Measurements from ENCODE around the gene NMT1. TPM values are rescaled to one million over a fixed set of nuclear protein-coding genes. Genes with fewer than 3 reads are reported as not detected.

NMT1 gene
- total and polyA plus RNA-seq, 4 donors, result 27.0 to 83.7 (median 42.6) TPM

GRCh38 chr17:45155483-45155882 lies 94.4 kb downstream of the NMT1 start:
- no peaks in the 10 kb centered on the region for H3K9me3 ChIP-seq (ENCODE audit: control insufficient read depth in 4 of 4, low read length in 3 of 4)
- TF ChIP-seq EGR1 (IDR thresholded peaks at IDR 0.05; ENCODE audit: low read depth in 2 of 2) (no peak), FOXA1 (IDR thresholded peaks at IDR 0.05) (no peak), JUND (IDR thresholded peaks at IDR 0.05) (no peak), RXRA (IDR thresholded peaks at IDR 0.05) (no peak), NR2F2 (IDR thresholded peaks at IDR 0.05) (no peak), HNF4A (conservative IDR thresholded peaks at IDR 0.05) (no peak), MAX (IDR thresholded peaks at IDR 0.05) (no peak), YY1 (IDR thresholded peaks at IDR 0.05) (no peak), FOXA2 (IDR thresholded peaks at IDR 0.05) (no peak), GABPA (IDR thresholded peaks at IDR 0.05 in 1 of 2, conservative IDR thresholded peaks at IDR 0.05 in 1 of 2) (no peak), REST (IDR thresholded peaks at IDR 0.05) (no peak), HNF4G (IDR thresholded peaks at IDR 0.05) (no peak), SP1 (IDR thresholded peaks at IDR 0.05) (no peak), TAF1 (conservative IDR thresholded peaks at IDR 0.05) (no peak)
- TF ChIP-seq, protein P1, sequence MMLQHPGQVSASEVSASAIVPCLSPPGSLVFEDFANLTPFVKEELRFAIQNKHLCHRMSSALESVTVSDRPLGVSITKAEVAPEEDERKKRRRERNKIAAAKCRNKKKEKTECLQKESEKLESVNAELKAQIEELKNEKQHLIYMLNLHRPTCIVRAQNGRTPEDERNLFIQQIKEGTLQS (IDR thresholded peaks at IDR 0.05), result no peak
- TF ChIP-seq, protein P2, sequence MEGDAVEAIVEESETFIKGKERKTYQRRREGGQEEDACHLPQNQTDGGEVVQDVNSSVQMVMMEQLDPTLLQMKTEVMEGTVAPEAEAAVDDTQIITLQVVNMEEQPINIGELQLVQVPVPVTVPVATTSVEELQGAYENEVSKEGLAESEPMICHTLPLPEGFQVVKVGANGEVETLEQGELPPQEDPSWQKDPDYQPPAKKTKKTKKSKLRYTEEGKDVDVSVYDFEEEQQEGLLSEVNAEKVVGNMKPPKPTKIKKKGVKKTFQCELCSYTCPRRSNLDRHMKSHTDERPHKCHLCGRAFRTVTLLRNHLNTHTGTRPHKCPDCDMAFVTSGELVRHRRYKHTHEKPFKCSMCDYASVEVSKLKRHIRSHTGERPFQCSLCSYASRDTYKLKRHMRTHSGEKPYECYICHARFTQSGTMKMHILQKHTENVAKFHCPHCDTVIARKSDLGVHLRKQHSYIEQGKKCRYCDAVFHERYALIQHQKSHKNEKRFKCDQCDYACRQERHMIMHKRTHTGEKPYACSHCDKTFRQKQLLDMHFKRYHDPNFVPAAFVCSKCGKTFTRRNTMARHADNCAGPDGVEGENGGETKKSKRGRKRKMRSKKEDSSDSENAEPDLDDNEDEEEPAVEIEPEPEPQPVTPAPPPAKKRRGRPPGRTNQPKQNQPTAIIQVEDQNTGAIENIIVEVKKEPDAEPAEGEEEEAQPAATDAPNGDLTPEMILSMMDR (IDR thresholded peaks at IDR 0.05; ENCODE audit: low read depth, low read length, missing input control), result no peak
- no peak overlapping the region for H3K9ac ChIP-seq (ENCODE audit: low read depth in 1 of 2, low read length in 2 of 2)
- no peak for DNase-seq (ENCODE audit: low spot score)
- peaks cover 5 to 38% (median 35%) of the 10 kb centered on the region in 4 donors for H3K4me1 ChIP-seq (ENCODE audit: control insufficient read depth in 4 of 4, insufficient read depth in 4 of 4, low read length in 3 of 4)
- 98% methylated on average over 2 of the region's 2 CpGs for WGBS
- no peak overlapping the region for H3K27ac ChIP-seq (ENCODE audit: low read depth in 1 of 2, low read length in 2 of 2)
- H3K4me3 ChIP-seq (ENCODE audit: low read depth in 1 of 3, low read length in 3 of 3), result no peak overlapping the region
- H3K27me3 ChIP-seq (ENCODE audit: control insufficient read depth in 4 of 4, insufficient read depth in 4 of 4, low read length in 3 of 4), result no peaks in the 10 kb centered on the region
- H3K36me3 ChIP-seq (ENCODE audit: control insufficient read depth in 4 of 4, insufficient read depth in 3 of 4, low read depth in 1 of 4, low read length in 3 of 4), result peaks cover 0 to 3% (median 0%) of the 10 kb centered on the region in 4 donors

DNA sequence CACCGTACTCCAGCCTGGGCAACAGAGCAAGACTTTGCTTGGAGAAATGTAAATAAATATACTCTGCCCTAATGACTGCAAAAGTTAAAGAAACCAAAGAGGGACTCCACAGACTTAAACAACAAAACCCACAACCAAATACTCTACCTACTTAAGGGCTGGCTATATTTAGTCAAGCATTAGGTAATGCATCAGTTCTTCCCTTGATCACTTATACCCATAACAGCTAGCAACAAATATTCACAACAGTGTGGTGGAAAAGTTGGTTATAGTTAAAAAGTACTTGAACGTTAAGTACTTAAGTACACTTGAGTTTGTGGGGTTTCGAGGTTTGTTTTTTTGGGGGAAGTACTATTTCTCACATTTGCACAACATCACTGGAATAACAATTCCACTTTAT lies 95.1 kb downstream of the NMT1 start:
- H3K9ac ChIP-seq (ENCODE audit: low read depth in 1 of 2, low read length in 2 of 2), result no peak overlapping the region
- no peak overlapping the region for H3K27ac ChIP-seq (ENCODE audit: low read depth in 1 of 2, low read length in 2 of 2)
- WGBS, result 93% methylated on average over 3 of the region's 3 CpGs
- no peaks in the 10 kb centered on the region for H3K27me3 ChIP-seq (ENCODE audit: control insufficient read depth in 4 of 4, insufficient read depth in 4 of 4, low read length in 3 of 4)
- DNase-seq (ENCODE audit: low spot score), result no peak
- H3K4me3 ChIP-seq (ENCODE audit: low read depth in 1 of 3, low read length in 3 of 3), result no peak overlapping the region
- H3K36me3 ChIP-seq (ENCODE audit: control insufficient read depth in 4 of 4, insufficient read depth in 3 of 4, low read depth in 1 of 4, low read length in 3 of 4), result peaks cover 0 to 3% (median 0%) of the 10 kb centered on the region in 4 donors
- peaks cover 5 to 31% (median 29%) of the 10 kb centered on the region in 4 donors for H3K4me1 ChIP-seq (ENCODE audit: control insufficient read depth in 4 of 4, insufficient read depth in 4 of 4, low read length in 3 of 4)
- H3K9me3 ChIP-seq (ENCODE audit: control insufficient read depth in 4 of 4, low read length in 3 of 4), result no peaks in the 10 kb centered on the region
- TF ChIP-seq, protein P2 (IDR thresholded peaks at IDR 0.05; ENCODE audit: low read depth, low read length, missing input control), result no peak
- TF ChIP-seq GABPA (IDR thresholded peaks at IDR 0.05 in 1 of 2, conservative IDR thresholded peaks at IDR 0.05 in 1 of 2), result no peak
- no peak for TF ChIP-seq SP1 (IDR thresholded peaks at IDR 0.05)
- TF ChIP-seq REST (IDR thresholded peaks at IDR 0.05), result no peak
- no peak for TF ChIP-seq MAX (IDR thresholded peaks at IDR 0.05)
- TF ChIP-seq, protein P3, sequence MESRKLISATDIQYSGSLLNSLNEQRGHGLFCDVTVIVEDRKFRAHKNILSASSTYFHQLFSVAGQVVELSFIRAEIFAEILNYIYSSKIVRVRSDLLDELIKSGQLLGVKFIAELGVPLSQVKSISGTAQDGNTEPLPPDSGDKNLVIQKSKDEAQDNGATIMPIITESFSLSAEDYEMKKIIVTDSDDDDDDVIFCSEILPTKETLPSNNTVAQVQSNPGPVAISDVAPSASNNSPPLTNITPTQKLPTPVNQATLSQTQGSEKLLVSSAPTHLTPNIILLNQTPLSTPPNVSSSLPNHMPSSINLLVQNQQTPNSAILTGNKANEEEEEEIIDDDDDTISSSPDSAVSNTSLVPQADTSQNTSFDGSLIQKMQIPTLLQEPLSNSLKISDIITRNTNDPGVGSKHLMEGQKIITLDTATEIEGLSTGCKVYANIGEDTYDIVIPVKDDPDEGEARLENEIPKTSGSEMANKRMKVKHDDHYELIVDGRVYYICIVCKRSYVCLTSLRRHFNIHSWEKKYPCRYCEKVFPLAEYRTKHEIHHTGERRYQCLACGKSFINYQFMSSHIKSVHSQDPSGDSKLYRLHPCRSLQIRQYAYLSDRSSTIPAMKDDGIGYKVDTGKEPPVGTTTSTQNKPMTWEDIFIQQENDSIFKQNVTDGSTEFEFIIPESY (IDR thresholded peaks at IDR 0.05), result no peak
- TF ChIP-seq HNF4A (conservative IDR thresholded peaks at IDR 0.05), result no peak
- no peak for TF ChIP-seq JUND (IDR thresholded peaks at IDR 0.05)
- no peak for TF ChIP-seq FOXA1 (IDR thresholded peaks at IDR 0.05)
- no peak for TF ChIP-seq HNF4G (IDR thresholded peaks at IDR 0.05)
- TF ChIP-seq RXRA (IDR thresholded peaks at IDR 0.05), result no peak
